Naive B cell (primary cell): ENCODE measurements around the gene SETD6. TPM values are rescaled to one million over a fixed set of nuclear protein-coding genes. Genes with fewer than 3 reads are reported as not detected.

Experiments
- ATAC-seq, 2 donors: fragments of 150-1000 bp; cut with Tn5 transposase; 2 replicates each; pipeline ENCODE4 v1.10.0; 2021; ENCODE audit warnings: low read depth in 2 of 2, mild to moderate bottlenecking in 2 of 2, moderate library complexity in 2 of 2
- DNase-seq: peaks from one replicate; pipeline ENCODE4 v3.0.0; 2022
- H3K27ac Mint-ChIP-seq, 6 donors: one replicate each; pipeline ENCODE4 v1.8.0; 2020 to 2022; ENCODE audit warnings: mild to moderate bottlenecking in 6 of 6, mixed read lengths in 6 of 6, moderate library complexity in 5 of 6, inconsistent platforms in 2 of 6
- H3K27me3 Mint-ChIP-seq, 3 donors: one replicate each; pipeline ENCODE4 v1.8.0; 2021 to 2022; ENCODE audit warnings: mixed read lengths in 3 of 3, mild to moderate bottlenecking in 1 of 3
- H3K36me3 Mint-ChIP-seq, 2 donors: one replicate each; pipeline ENCODE4 v1.8.0; 2020 to 2022; ENCODE audit warnings: mixed read lengths in 2 of 2, inconsistent platforms in 1 of 2, mild to moderate bottlenecking in 1 of 2
- H3K4me1 Mint-ChIP-seq, 3 donors: one replicate each; pipeline ENCODE4 v1.8.0; 2020 to 2022; ENCODE audit warnings: mixed read lengths in 3 of 3, inconsistent platforms in 1 of 3, mild to moderate bottlenecking in 1 of 3, moderate library complexity in 1 of 3
- H3K4me3 Mint-ChIP-seq, 8 donors: one replicate each; pipeline ENCODE4 v1.8.0; 2020 to 2022; ENCODE audit warnings: mild to moderate bottlenecking in 8 of 8, mixed read lengths in 8 of 8, moderate library complexity in 8 of 8, inconsistent platforms in 2 of 8
- H3K9me3 Mint-ChIP-seq, 7 donors: one replicate each; pipeline ENCODE4 v1.8.0; 2020 to 2022; ENCODE audit warnings: mixed read lengths in 7 of 7, mild to moderate bottlenecking in 5 of 7, inconsistent platforms in 2 of 7, moderate library complexity in 1 of 7
- polyA plus RNA-seq, 6 donors: library from polyadenylated mRNA; unstranded; fragments of 300-500 nt; fragmentation: Illumina TruSeq; gene quantifications; one replicate each; pipeline ENCODE4 v1.2.3, GENCODE V29; 2021; ENCODE audit warnings: low read depth in 6 of 6

SETD6 gene
- polyA plus RNA-seq, 6 donors from 2014 or later = 1.3 to 9.6 (median 7.6) TPM

- Mint-ChIP-seq H3K4me3 (peak overlapping the region in 1 of 8 donors; percentile 95), H3K27me3 (no peaks in the 10 kb centered on the region), H3K27ac (peak overlapping the region in 1 of 6 donors; percentile 56), H3K4me1 (peaks cover 10 to 21% (median 19%) of the 10 kb centered on the region in 3 donors), H3K9me3 (no peaks in the 10 kb centered on the region), H3K36me3 (peaks cover 0 to 11% of the 10 kb centered on the region in 2 donors)
- ATAC-seq (no peak), DNase-seq (no peak)
Measured at GRCh38 chr16:58518083-58518979, 3.0 kb downstream of the SETD6 start.

GRCh38 chr16:58518980-58519368 is 3.7 kb downstream of the SETD6 start:
- Mint-ChIP-seq H3K4me3 (peak overlapping the region in 1 of 8 donors; percentile 95), H3K27ac (no peak overlapping the region), H3K27me3 (no peaks in the 10 kb centered on the region), H3K36me3 (peaks cover 0 to 11% of the 10 kb centered on the region in 2 donors), H3K4me1 (peaks cover 10 to 21% (median 19%) of the 10 kb centered on the region in 3 donors), H3K9me3 (no peaks in the 10 kb centered on the region)
- DNase-seq = no peak
- no peak for ATAC-seq

- no peaks in the 10 kb centered on the region for H3K27me3 Mint-ChIP-seq
- H3K9me3 Mint-ChIP-seq = no peaks in the 10 kb centered on the region
- no peak overlapping the region for H3K4me3 Mint-ChIP-seq
- peaks cover 0 to 11% of the 10 kb centered on the region in 2 donors for H3K36me3 Mint-ChIP-seq
- DNase-seq (no peak), ATAC-seq (no peak)
- H3K27ac Mint-ChIP-seq = no peak overlapping the region
- peaks cover 9 to 20% (median 18%) of the 10 kb centered on the region in 3 donors for H3K4me1 Mint-ChIP-seq
Measured at GRCh38 chr16:58519707-58520106, 4.4 kb downstream of the SETD6 start.

- DNase-seq (no peak), ATAC-seq (no peak)
- Mint-ChIP-seq H3K27me3 (no peaks in the 10 kb centered on the region), H3K4me1 (peaks cover 0 to 2% (median 0%) of the 10 kb centered on the region in 3 donors), H3K4me3 (no peak overlapping the region), H3K36me3 (peaks cover 33 to 34% of the 10 kb centered on the region in 2 donors), H3K27ac (no peak overlapping the region), H3K9me3 (no peaks in the 10 kb centered on the region)
Measured at GRCh38 chr16:58530179-58530578, 14.9 kb downstream of the SETD6 start.

GRCh38 chr16:58532414-58532813 is 17.1 kb downstream of the SETD6 start:
- peaks cover 35% of the 10 kb centered on the region in 2 donors for H3K36me3 Mint-ChIP-seq
- H3K9me3 Mint-ChIP-seq = no peaks in the 10 kb centered on the region
- peaks cover 0 to 4% (median 0%) of the 10 kb centered on the region in 3 donors for H3K4me1 Mint-ChIP-seq
- no peak overlapping the region for H3K4me3 Mint-ChIP-seq
- no peak for DNase-seq
- ATAC-seq = no peak
- no peak overlapping the region for H3K27ac Mint-ChIP-seq
- H3K27me3 Mint-ChIP-seq = no peaks in the 10 kb centered on the region

GRCh38 chr16:58533751-58534470 is 18.6 kb downstream of the SETD6 start:
- DNase-seq (no peak), ATAC-seq (no peak)
- Mint-ChIP-seq H3K27ac (peak overlapping the region in 1 of 6 donors; percentile 9), H3K4me3 (no peak overlapping the region), H3K27me3 (no peaks in the 10 kb centered on the region), H3K9me3 (no peaks in the 10 kb centered on the region), H3K36me3 (peaks cover 39 to 41% of the 10 kb centered on the region in 2 donors), H3K4me1 (peaks cover 0 to 4% (median 0%) of the 10 kb centered on the region in 3 donors)

- Mint-ChIP-seq H3K27ac (peak overlapping the region in 3 of 6 donors; percentile 6 to 62 (median 23)), H3K36me3 (peaks cover 39 to 45% of the 10 kb centered on the region in 2 donors), H3K27me3 (no peaks in the 10 kb centered on the region), H3K9me3 (no peaks in the 10 kb centered on the region), H3K4me3 (no peak overlapping the region), H3K4me1 (peaks cover 0 to 4% (median 0%) of the 10 kb centered on the region in 3 donors)
- ATAC-seq = no peak
- no peak for DNase-seq
Measured at GRCh38 chr16:58535100-58535499, 19.8 kb downstream of the SETD6 start.

GRCh38 chr16:58536278-58536677 is 21.0 kb downstream of the SETD6 start:
- peaks cover 0 to 4% (median 0%) of the 10 kb centered on the region in 3 donors for H3K4me1 Mint-ChIP-seq
- no peak overlapping the region for H3K4me3 Mint-ChIP-seq
- no peak overlapping the region for H3K27ac Mint-ChIP-seq
- no peak for DNase-seq
- no peaks in the 10 kb centered on the region for H3K27me3 Mint-ChIP-seq
- no peaks in the 10 kb centered on the region for H3K9me3 Mint-ChIP-seq
- no peak for ATAC-seq
- H3K36me3 Mint-ChIP-seq = peaks cover 35 to 37% of the 10 kb centered on the region in 2 donors

- ATAC-seq (no peak), DNase-seq (no peak)
- peaks cover 0 to 4% (median 0%) of the 10 kb centered on the region in 3 donors for H3K4me1 Mint-ChIP-seq
- H3K4me3 Mint-ChIP-seq = no peak overlapping the region
- no peaks in the 10 kb centered on the region for H3K9me3 Mint-ChIP-seq
- peak overlapping the region in 3 of 6 donors; percentile 13 to 57 (median 36) for H3K27ac Mint-ChIP-seq
- H3K27me3 Mint-ChIP-seq = no peaks in the 10 kb centered on the region
- peaks cover 33% of the 10 kb centered on the region in 2 donors for H3K36me3 Mint-ChIP-seq
Measured at GRCh38 chr16:58537124-58537906, 22.0 kb downstream of the SETD6 start.

- Mint-ChIP-seq H3K27ac (no peak overlapping the region), H3K4me1 (peaks cover 0 to 5% (median 0%) of the 10 kb centered on the region in 3 donors), H3K27me3 (no peaks in the 10 kb centered on the region), H3K4me3 (no peak overlapping the region), H3K9me3 (no peaks in the 10 kb centered on the region), H3K36me3 (peaks cover 26 to 29% of the 10 kb centered on the region in 2 donors)
- no peak for ATAC-seq
- DNase-seq = no peak
Measured at GRCh38 chr16:58541711-58542110, 26.4 kb downstream of the SETD6 start.

GRCh38 chr16:58542291-58542690 is 27.0 kb downstream of the SETD6 start:
- peaks cover 0 to 5% (median 0%) of the 10 kb centered on the region in 3 donors for H3K4me1 Mint-ChIP-seq
- ATAC-seq (no peak), DNase-seq (no peak)
- no peaks in the 10 kb centered on the region for H3K27me3 Mint-ChIP-seq
- H3K27ac Mint-ChIP-seq = peak overlapping the region in 1 of 6 donors; percentile 66
- no peaks in the 10 kb centered on the region for H3K9me3 Mint-ChIP-seq
- H3K36me3 Mint-ChIP-seq = peaks cover 20 to 23% of the 10 kb centered on the region in 2 donors
- H3K4me3 Mint-ChIP-seq = no peak overlapping the region

- ATAC-seq (no peak), DNase-seq (no peak)
- no peaks in the 10 kb centered on the region for H3K9me3 Mint-ChIP-seq
- H3K27me3 Mint-ChIP-seq = no peaks in the 10 kb centered on the region
- H3K36me3 Mint-ChIP-seq = peaks cover 14 to 15% of the 10 kb centered on the region in 2 donors
- no peak overlapping the region for H3K4me3 Mint-ChIP-seq
- H3K27ac Mint-ChIP-seq = peak overlapping the region in 1 of 6 donors; percentile 41
- peaks cover 0 to 5% (median 0%) of the 10 kb centered on the region in 3 donors for H3K4me1 Mint-ChIP-seq
Measured at GRCh38 chr16:58543685-58544084, 28.4 kb downstream of the SETD6 start.

GRCh38 chr16:58548378-58548777 is 33.1 kb downstream of the SETD6 start:
- ATAC-seq = no peak
- H3K9me3 Mint-ChIP-seq = no peaks in the 10 kb centered on the region
- H3K27ac Mint-ChIP-seq = no peak overlapping the region
- H3K4me1 Mint-ChIP-seq = peaks cover 0 to 5% (median 0%) of the 10 kb centered on the region in 3 donors
- no peak overlapping the region for H3K4me3 Mint-ChIP-seq
- DNase-seq = no peak
- no peaks in the 10 kb centered on the region for H3K27me3 Mint-ChIP-seq
- H3K36me3 Mint-ChIP-seq = peaks cover 9 to 28% of the 10 kb centered on the region in 2 donors
